ENCODE data around the gene NR6A1.
A peak's percentile ranks its signal among the peaks of the same experiment; 100 is the strongest.

Gene NR6A1

DNA sequence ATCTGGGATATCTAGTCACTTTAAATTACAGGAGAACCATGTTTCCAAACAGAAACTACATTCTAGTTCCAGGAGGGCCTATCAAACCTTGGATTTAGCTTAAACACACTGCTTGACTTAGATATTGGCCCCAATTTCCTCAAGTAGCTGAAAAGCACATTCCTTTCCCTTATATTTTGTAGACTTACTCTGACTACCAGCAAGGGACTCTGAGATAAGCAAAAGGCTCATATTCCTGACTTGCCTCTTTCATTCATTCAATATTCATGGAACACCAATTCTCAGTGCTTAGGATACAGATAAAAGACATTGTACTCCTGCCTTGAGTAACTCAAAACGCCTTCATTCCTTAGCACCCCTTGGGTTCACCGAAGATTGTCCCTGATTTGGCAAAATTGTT lies 11.8 kb downstream of the NR6A1 start:
- Histone ChIP-seq H3K27me3 (ENCODE audit: control insufficient read depth, insufficient read depth, low read length) (no peaks in the 10 kb centered on the region), H3K27ac (ENCODE audit: low read length) (no peak overlapping the region), H3K9me3 (ENCODE audit: control insufficient read depth, insufficient read depth, low read length) (no peaks in the 10 kb centered on the region), H3K36me3 (ENCODE audit: control insufficient read depth, insufficient read depth, low read length) (no peaks in the 10 kb centered on the region), H3K4me3 (ENCODE audit: low read length) (no peak overlapping the region), H3K4me1 (ENCODE audit: control insufficient read depth, insufficient read depth, low read length) (peaks cover 1% of the 10 kb centered on the region; the same call in 1 of the 2 replicates)
- DNase-seq (ENCODE audit: low read depth, low spot score): no peak
- whole genome bisulfite sequencing (ENCODE audit: insufficient coverage, insufficient read length): no CpG with 5 or more reads among the region's 2 CpGs

DNA sequence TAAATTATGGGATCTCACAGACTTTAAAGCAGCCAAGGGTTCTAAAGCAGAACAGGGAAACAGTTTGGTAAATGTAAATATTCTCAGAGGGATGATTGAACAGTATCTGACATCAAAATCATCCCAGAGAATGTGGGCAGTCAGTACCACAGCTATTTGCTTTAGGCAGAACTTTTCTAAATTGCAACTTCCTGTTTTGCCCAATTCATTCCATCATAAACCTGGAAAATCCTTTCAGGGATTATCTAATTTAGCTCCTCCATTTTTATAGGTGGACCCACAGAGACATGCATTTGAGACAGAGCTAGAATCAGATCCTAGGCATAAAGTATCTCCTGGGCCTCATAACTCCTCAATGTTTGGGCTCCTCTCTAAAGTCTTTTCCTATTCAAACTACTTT lies 12.4 kb downstream of the NR6A1 start:
- H3K4me1 ChIP-seq (ENCODE audit: control insufficient read depth, insufficient read depth, low read length): peaks cover 1% of the 10 kb centered on the region; the same call in 1 of the 2 replicates
- no peaks in the 10 kb centered on the region for H3K27me3 ChIP-seq (ENCODE audit: control insufficient read depth, insufficient read depth, low read length)

DNA sequence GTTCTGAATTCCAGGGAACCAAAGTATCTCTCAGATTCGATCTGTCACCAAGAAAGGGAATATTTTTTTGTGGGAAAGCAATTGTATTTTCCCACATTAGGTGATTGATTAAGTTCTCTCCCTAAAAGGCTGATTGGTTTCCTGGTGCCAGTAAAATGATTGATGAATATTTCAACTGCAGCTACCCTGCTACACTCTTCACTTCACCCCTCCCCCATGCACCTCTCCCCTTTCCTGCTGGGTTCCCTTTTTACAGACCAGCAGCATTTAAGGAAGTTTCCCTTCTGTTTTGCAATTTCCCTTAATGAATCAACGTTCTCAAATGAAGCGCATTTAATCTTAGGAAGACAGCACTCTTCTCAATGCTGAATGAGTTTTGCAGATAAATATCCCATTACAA lies 13.1 kb downstream of the NR6A1 start:
- WGBS (ENCODE audit: insufficient coverage, insufficient read length): no CpG with 5 or more reads among the region's 3 CpGs
- Histone ChIP-seq H3K4me3 (ENCODE audit: low read length) (no peak overlapping the region), H3K9me3 (ENCODE audit: control insufficient read depth, insufficient read depth, low read length) (no peaks in the 10 kb centered on the region), H3K27ac (ENCODE audit: low read length) (peak overlapping the region; percentile 61), H3K27me3 (ENCODE audit: control insufficient read depth, insufficient read depth, low read length) (no peaks in the 10 kb centered on the region), H3K36me3 (ENCODE audit: control insufficient read depth, insufficient read depth, low read length) (no peaks in the 10 kb centered on the region), H3K4me1 (ENCODE audit: control insufficient read depth, insufficient read depth, low read length) (peaks cover 1% of the 10 kb centered on the region; the same call in 1 of the 2 replicates)
- DNase-seq (ENCODE audit: low read depth, low spot score): no peak

More for the DNA sequence above, 12.4 kb downstream of the NR6A1 start:
- H3K27ac ChIP-seq (ENCODE audit: low read length): no peak overlapping the region
- no peak for DNase-seq (ENCODE audit: low read depth, low spot score)
- H3K9me3 ChIP-seq (ENCODE audit: control insufficient read depth, insufficient read depth, low read length): no peaks in the 10 kb centered on the region
- H3K36me3 ChIP-seq (ENCODE audit: control insufficient read depth, insufficient read depth, low read length): no peaks in the 10 kb centered on the region
- no peak overlapping the region for H3K4me3 ChIP-seq (ENCODE audit: low read length)

DNA sequence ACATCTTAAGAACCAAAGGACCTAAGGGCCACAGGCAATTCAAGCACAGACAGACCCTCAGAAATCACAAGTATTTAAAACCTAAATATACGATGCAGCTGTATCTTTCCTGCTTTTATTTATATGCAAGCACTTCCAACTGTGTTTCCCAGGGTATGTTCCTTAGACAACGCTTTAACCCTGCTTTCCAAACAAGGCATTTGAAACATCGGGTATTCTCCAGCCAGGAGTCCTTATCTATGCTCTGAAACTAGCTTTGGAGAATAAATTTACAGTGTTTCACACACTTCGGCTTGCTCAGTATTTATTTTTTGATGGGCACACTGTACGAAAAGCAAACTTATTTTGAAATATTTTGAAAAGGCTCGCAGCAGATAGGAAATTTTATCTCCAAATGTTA lies 13.5 kb downstream of the NR6A1 start:
- Histone ChIP-seq H3K36me3 (ENCODE audit: control insufficient read depth, insufficient read depth, low read length) (no peaks in the 10 kb centered on the region), H3K27me3 (ENCODE audit: control insufficient read depth, insufficient read depth, low read length) (no peaks in the 10 kb centered on the region)

DNA sequence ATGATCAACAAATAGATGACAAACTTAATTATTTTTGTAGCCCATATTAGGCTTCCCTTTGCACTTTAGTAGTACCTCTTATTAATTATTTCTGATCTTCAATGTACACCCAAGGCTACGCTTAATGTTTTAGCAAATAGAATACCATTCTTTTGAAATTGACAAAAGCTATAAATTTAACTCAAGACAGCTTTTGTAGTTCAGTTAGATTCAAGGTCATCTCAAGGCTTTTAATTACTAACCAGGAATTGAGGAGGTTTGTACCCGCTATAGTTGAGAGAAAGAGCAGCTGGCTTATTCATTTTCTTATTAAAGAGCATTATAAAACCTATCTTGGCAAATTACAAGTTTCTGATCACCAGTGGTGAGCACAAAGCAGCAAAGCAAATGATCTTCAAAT lies 15.1 kb downstream of the NR6A1 start:
- WGBS (ENCODE audit: insufficient coverage, insufficient read length): no CpG with 5 or more reads among the region's 2 CpGs
- H3K4me1 ChIP-seq (ENCODE audit: control insufficient read depth, insufficient read depth, low read length): peaks cover 1% of the 10 kb centered on the region; the same call in 1 of the 2 replicates
- H3K27me3 ChIP-seq (ENCODE audit: control insufficient read depth, insufficient read depth, low read length): no peaks in the 10 kb centered on the region
- no peak overlapping the region for H3K27ac ChIP-seq (ENCODE audit: low read length)
- no peaks in the 10 kb centered on the region for H3K36me3 ChIP-seq (ENCODE audit: control insufficient read depth, insufficient read depth, low read length)
- H3K4me3 ChIP-seq (ENCODE audit: low read length): no peak overlapping the region
- H3K9me3 ChIP-seq (ENCODE audit: control insufficient read depth, insufficient read depth, low read length): no peaks in the 10 kb centered on the region
- no peak for DNase-seq (ENCODE audit: low read depth, low spot score)

More for the DNA sequence above, 13.5 kb downstream of the NR6A1 start:
- peaks cover 1% of the 10 kb centered on the region; the same call in 1 of the 2 replicates for H3K4me1 ChIP-seq (ENCODE audit: control insufficient read depth, insufficient read depth, low read length)
- H3K27ac ChIP-seq (ENCODE audit: low read length): peak overlapping the region; percentile 61
- no peak overlapping the region for H3K4me3 ChIP-seq (ENCODE audit: low read length)
- H3K9me3 ChIP-seq (ENCODE audit: control insufficient read depth, insufficient read depth, low read length): no peaks in the 10 kb centered on the region
- WGBS (ENCODE audit: insufficient coverage, insufficient read length): no CpG with 5 or more reads among the region's 6 CpGs
- DNase-seq (ENCODE audit: low read depth, low spot score): no peak

DNA sequence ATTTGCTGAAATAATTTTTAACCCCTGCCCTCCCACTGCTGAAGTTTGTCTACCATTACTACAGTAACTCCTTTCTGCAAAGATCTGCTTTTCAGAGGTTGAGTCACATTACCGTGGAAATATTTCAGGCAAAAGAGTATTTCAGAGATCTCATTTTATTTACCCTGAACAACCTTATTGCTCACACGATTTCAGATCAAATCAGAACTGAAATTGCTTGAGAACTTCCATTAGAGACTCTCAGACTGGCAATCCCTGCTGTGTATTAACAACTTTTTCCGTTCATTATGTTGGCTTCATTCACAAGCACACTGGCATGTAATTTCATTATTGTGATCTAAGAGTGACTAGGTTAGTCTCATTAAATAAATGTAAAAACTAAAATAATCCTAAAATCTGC lies 16.1 kb downstream of the NR6A1 start:
- H3K4me1 ChIP-seq (ENCODE audit: control insufficient read depth, insufficient read depth, low read length): peaks cover 1% of the 10 kb centered on the region; the same call in 1 of the 2 replicates
- H3K4me3 ChIP-seq (ENCODE audit: low read length): no peak overlapping the region
- no CpG with 5 or more reads among the region's 3 CpGs for WGBS (ENCODE audit: insufficient coverage, insufficient read length)
- no peak for DNase-seq (ENCODE audit: low read depth, low spot score)
- H3K9me3 ChIP-seq (ENCODE audit: control insufficient read depth, insufficient read depth, low read length): no peaks in the 10 kb centered on the region
- no peaks in the 10 kb centered on the region for H3K27me3 ChIP-seq (ENCODE audit: control insufficient read depth, insufficient read depth, low read length)
- no peak overlapping the region for H3K27ac ChIP-seq (ENCODE audit: low read length)
- H3K36me3 ChIP-seq (ENCODE audit: control insufficient read depth, insufficient read depth, low read length): no peaks in the 10 kb centered on the region

DNA sequence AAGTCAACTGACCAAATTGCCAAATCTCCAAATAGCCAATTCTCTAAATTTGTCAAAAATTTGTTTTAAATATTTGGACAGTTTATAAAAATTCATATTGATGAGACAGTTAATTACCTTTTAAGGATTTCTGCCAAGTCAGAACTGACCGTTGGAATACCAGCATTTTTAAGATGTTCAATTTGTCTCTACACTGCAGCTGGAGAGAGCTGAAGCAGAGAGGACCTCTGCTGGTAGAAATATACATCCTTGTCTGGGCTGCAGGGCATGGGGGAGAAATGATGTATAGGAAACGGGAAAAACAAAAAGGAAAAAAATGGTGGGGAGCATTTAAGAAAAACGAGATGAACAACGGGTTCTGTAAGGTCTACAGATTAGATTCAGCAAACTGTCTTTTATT lies 16.8 kb downstream of the NR6A1 start:
- H3K27ac ChIP-seq (ENCODE audit: low read length): no peak overlapping the region
- no peaks in the 10 kb centered on the region for H3K27me3 ChIP-seq (ENCODE audit: control insufficient read depth, insufficient read depth, low read length)
- H3K4me3 ChIP-seq (ENCODE audit: low read length): no peak overlapping the region
- WGBS (ENCODE audit: insufficient coverage, insufficient read length): no CpG with 5 or more reads among the region's 4 CpGs
- H3K36me3 ChIP-seq (ENCODE audit: control insufficient read depth, insufficient read depth, low read length): no peaks in the 10 kb centered on the region
- no peak for DNase-seq (ENCODE audit: low read depth, low spot score)
- H3K4me1 ChIP-seq (ENCODE audit: control insufficient read depth, insufficient read depth, low read length): peaks cover 1% of the 10 kb centered on the region; the same call in 1 of the 2 replicates
- no peaks in the 10 kb centered on the region for H3K9me3 ChIP-seq (ENCODE audit: control insufficient read depth, insufficient read depth, low read length)

DNA sequence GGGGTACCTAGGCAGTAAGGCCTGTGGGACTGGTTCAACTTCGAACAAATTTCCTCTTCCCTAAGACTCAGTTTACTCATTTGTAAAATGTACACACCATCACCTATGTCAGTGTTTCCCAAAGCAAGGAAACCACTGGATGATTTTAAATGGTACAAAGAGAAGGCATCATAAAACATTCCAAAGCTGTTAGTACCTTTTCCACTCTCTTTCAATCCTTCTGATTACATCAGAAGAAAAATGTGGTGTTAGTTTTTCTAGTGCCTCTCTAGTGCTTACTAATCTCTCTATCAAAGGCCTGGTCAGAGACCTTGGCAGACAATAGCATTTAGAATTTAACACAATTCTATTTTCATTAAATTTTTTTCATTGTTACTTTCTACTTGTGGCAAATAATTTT lies 18.1 kb downstream of the NR6A1 start:
- no peak overlapping the region for H3K27ac ChIP-seq (ENCODE audit: low read length)
- no peaks in the 10 kb centered on the region for H3K9me3 ChIP-seq (ENCODE audit: control insufficient read depth, insufficient read depth, low read length)
- no peaks in the 10 kb centered on the region for H3K27me3 ChIP-seq (ENCODE audit: control insufficient read depth, insufficient read depth, low read length)
- no peak overlapping the region for H3K4me3 ChIP-seq (ENCODE audit: low read length)
- WGBS (ENCODE audit: insufficient coverage, insufficient read length): no CpG with 5 or more reads among the region's 1 CpG
- no peaks in the 10 kb centered on the region for H3K36me3 ChIP-seq (ENCODE audit: control insufficient read depth, insufficient read depth, low read length)
- no peak for DNase-seq (ENCODE audit: low read depth, low spot score)
- H3K4me1 ChIP-seq (ENCODE audit: control insufficient read depth, insufficient read depth, low read length): peaks cover 1% of the 10 kb centered on the region; the same call in 1 of the 2 replicates

DNA sequence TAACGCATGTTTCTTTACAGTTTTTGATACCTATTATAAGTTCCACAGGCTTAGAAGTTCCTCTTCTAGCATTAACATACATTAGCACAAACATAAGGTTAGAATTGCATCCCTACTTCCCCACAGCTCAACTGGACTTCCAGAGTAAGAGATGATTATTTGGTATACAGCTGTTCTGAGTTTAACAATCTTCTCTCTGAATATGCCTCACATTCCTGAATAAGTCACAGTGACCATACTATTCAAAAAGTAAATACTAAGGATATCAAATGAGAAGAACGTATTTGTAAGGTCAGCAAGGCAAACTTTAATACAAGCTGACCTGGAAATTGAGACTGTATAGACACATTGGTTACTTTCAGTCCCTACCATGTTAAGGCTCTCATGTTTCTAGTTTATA lies 21.3 kb downstream of the NR6A1 start:
- no CpG with 5 or more reads among the region's 2 CpGs for WGBS (ENCODE audit: insufficient coverage, insufficient read length)
- Histone ChIP-seq H3K4me1 (ENCODE audit: control insufficient read depth, insufficient read depth, low read length) (peaks cover 1% of the 10 kb centered on the region; the same call in 1 of the 2 replicates), H3K36me3 (ENCODE audit: control insufficient read depth, insufficient read depth, low read length) (no peaks in the 10 kb centered on the region), H3K9me3 (ENCODE audit: control insufficient read depth, insufficient read depth, low read length) (no peaks in the 10 kb centered on the region), H3K27me3 (ENCODE audit: control insufficient read depth, insufficient read depth, low read length) (no peaks in the 10 kb centered on the region), H3K4me3 (ENCODE audit: low read length) (no peak overlapping the region), H3K27ac (ENCODE audit: low read length) (no peak overlapping the region)
- no peak for DNase-seq (ENCODE audit: low read depth, low spot score)

DNA sequence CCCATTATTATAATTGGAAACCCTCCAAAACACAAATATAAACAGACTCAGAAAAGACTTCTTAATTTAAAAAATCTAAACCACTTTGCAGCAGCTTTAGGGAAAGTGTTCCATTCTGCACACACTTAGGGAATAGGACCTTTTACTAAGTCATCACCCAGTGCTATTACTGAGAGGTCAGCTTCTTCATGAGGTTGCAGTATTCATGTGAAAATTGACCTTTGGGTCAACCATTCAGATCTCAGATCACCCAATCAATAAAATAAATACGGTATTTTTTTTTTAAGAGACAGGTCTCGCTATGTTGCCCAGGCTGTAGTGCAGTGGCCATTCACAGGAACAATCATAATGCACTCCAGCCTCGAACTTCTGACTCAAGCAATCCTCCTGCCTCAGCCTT lies 21.8 kb downstream of the NR6A1 start:
- no peak for DNase-seq (ENCODE audit: low read depth, low spot score)
- Histone ChIP-seq H3K27me3 (ENCODE audit: control insufficient read depth, insufficient read depth, low read length) (no peaks in the 10 kb centered on the region), H3K4me1 (ENCODE audit: control insufficient read depth, insufficient read depth, low read length) (0 out of 2 replicates have a peak, but pooled peaks cover 1% of the 10 kb centered on the region), H3K9me3 (ENCODE audit: control insufficient read depth, insufficient read depth, low read length) (no peaks in the 10 kb centered on the region), H3K36me3 (ENCODE audit: control insufficient read depth, insufficient read depth, low read length) (no peaks in the 10 kb centered on the region), H3K27ac (ENCODE audit: low read length) (no peak overlapping the region), H3K4me3 (ENCODE audit: low read length) (no peak overlapping the region)
- no CpG with 5 or more reads among the region's 3 CpGs for WGBS (ENCODE audit: insufficient coverage, insufficient read length)

DNA sequence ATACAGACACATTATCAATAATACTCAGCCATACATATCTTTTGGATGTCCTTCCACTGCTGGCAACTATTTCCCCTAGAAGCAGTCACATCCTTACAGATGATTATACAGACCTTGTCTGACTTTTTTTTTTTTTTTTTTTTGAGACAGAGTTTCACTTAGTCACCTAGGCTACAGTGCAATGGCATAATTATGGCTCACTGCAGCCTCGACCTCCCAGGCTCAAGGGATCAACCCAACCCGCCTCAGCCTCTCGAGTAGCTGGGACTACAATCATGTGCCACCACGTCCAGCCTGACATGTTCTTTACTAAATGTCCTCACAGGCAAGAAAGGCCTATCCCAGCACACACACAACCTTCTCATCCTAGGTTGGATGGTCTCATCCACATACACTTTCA lies 24.0 kb downstream of the NR6A1 start:
- Histone ChIP-seq H3K4me3 (ENCODE audit: low read length) (no peak overlapping the region), H3K27me3 (ENCODE audit: control insufficient read depth, insufficient read depth, low read length) (no peaks in the 10 kb centered on the region), H3K36me3 (ENCODE audit: control insufficient read depth, insufficient read depth, low read length) (no peaks in the 10 kb centered on the region), H3K4me1 (ENCODE audit: control insufficient read depth, insufficient read depth, low read length) (0 out of 2 replicates have a peak, but pooled peaks cover 3% of the 10 kb centered on the region), H3K27ac (ENCODE audit: low read length) (no peak overlapping the region), H3K9me3 (ENCODE audit: control insufficient read depth, insufficient read depth, low read length) (no peaks in the 10 kb centered on the region)
- no peak for DNase-seq (ENCODE audit: low read depth, low spot score)
- no CpG with 5 or more reads among the region's 4 CpGs for WGBS (ENCODE audit: insufficient coverage, insufficient read length)

Data from iPS DF 6.9 (cell line).